Neural cell (in vitro differentiated cells): Measurements from ENCODE around the gene LRP1.

Experiments used
- EP300 ChIP-seq: fragments of 450-650 bp; conservative IDR thresholded peaks from 2 replicates; pipeline ENCODE4 v1.6.1; 2014; ENCODE audit warnings: antibody characterized with exemption, mild to moderate bottlenecking, moderate library complexity; ENCODE audit not compliant: poor library complexity, severe bottlenecking
- EZH2 ChIP-seq: fragments of 200-600, 300-800 bp; shearing (Covaris generic), sonication (generic); IDR thresholded peaks from 2 replicates; pipeline ENCODE4 v1.6.1; 2014; ENCODE audit warnings: antibody characterized with exemption, low read length, borderline replicate concordance, mild to moderate bottlenecking; ENCODE audit not compliant: insufficient read depth, poor library complexity, severe bottlenecking
- POLR2AphosphoS5 ChIP-seq: IDR thresholded peaks from 2 replicates; pipeline ENCODE4 v1.6.1; 2012
- RAD21 ChIP-seq: fragments of 450-650 bp; conservative IDR thresholded peaks from 2 replicates; pipeline ENCODE4 v1.6.1; 2014; ENCODE audit warnings: antibody characterized with exemption, mild to moderate bottlenecking, moderate library complexity
- SMC3 ChIP-seq: fragments of 450-650 bp; conservative IDR thresholded peaks from 2 replicates; pipeline ENCODE4 v1.6.1; 2014; ENCODE audit warnings: antibody characterized with exemption, mild to moderate bottlenecking, moderate library complexity; ENCODE audit not compliant: poor library complexity
- TF ChIP-seq, protein P1 (sequence below): fragments of 450-650 bp; IDR thresholded peaks from 2 replicates; pipeline ENCODE4 v1.5.1; 2014; ENCODE audit warnings: antibody characterized with exemption, mild to moderate bottlenecking, moderate library complexity; ENCODE audit not compliant: poor library complexity, severe bottlenecking
- TF ChIP-seq, protein P2 (sequence below): IDR thresholded peaks from 2 replicates; pipeline ENCODE4 v1.6.1; 2012; ENCODE audit warnings: borderline replicate concordance

DNA sequence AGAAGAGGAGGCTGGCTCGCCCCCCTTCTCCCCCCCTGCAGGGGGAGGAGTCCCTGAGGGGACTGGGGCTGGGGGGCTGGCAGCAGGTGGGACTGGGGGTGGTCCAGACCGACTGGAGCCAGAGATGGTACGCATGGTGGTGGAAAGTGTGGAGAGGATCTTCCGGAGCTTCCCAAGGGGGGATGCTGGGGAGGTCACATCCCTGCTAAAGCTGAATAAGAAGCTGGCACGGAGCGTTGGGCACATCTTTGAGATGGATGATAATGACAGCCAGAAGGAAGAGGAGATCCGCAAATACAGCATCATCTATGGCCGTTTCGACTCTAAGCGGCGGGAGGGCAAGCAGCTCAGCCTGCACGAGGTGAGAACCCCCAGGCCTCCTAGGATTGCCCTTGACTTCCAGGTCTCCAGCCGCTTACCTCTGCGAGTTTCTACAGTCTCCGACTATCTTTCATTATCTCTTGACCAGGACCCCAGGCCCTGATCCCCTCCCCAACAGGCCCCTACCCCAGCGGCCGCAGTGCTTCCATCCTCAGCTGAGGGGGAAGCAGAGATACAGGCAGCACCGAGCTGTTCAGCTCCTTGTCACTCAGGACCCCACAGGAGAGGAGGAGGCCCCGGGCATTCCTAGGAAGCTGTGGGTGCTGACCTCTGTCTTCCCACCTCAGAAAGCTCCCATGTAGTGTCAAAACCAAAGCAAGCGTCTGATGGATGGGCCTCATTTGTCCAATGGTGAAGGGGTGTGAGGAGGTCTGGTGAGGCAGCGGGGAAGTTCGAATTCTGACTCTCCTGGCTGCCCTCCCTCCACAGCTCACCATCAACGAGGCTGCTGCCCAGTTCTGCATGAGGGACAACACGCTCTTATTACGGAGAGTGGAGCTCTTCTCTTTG is 36.4 kb upstream of the LRP1 start:
- TF ChIP-seq EP300 (no peak), SMC3 (no peak), EZH2 (no peak), POLR2AphosphoS5 (no peak), RAD21 (no peak)
- TF ChIP-seq, protein P1, sequence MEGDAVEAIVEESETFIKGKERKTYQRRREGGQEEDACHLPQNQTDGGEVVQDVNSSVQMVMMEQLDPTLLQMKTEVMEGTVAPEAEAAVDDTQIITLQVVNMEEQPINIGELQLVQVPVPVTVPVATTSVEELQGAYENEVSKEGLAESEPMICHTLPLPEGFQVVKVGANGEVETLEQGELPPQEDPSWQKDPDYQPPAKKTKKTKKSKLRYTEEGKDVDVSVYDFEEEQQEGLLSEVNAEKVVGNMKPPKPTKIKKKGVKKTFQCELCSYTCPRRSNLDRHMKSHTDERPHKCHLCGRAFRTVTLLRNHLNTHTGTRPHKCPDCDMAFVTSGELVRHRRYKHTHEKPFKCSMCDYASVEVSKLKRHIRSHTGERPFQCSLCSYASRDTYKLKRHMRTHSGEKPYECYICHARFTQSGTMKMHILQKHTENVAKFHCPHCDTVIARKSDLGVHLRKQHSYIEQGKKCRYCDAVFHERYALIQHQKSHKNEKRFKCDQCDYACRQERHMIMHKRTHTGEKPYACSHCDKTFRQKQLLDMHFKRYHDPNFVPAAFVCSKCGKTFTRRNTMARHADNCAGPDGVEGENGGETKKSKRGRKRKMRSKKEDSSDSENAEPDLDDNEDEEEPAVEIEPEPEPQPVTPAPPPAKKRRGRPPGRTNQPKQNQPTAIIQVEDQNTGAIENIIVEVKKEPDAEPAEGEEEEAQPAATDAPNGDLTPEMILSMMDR = no peak
- TF ChIP-seq, protein P2, sequence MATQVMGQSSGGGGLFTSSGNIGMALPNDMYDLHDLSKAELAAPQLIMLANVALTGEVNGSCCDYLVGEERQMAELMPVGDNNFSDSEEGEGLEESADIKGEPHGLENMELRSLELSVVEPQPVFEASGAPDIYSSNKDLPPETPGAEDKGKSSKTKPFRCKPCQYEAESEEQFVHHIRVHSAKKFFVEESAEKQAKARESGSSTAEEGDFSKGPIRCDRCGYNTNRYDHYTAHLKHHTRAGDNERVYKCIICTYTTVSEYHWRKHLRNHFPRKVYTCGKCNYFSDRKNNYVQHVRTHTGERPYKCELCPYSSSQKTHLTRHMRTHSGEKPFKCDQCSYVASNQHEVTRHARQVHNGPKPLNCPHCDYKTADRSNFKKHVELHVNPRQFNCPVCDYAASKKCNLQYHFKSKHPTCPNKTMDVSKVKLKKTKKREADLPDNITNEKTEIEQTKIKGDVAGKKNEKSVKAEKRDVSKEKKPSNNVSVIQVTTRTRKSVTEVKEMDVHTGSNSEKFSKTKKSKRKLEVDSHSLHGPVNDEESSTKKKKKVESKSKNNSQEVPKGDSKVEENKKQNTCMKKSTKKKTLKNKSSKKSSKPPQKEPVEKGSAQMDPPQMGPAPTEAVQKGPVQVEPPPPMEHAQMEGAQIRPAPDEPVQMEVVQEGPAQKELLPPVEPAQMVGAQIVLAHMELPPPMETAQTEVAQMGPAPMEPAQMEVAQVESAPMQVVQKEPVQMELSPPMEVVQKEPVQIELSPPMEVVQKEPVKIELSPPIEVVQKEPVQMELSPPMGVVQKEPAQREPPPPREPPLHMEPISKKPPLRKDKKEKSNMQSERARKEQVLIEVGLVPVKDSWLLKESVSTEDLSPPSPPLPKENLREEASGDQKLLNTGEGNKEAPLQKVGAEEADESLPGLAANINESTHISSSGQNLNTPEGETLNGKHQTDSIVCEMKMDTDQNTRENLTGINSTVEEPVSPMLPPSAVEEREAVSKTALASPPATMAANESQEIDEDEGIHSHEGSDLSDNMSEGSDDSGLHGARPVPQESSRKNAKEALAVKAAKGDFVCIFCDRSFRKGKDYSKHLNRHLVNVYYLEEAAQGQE = no peak
